Stimulated activated CD8-positive, alpha-beta memory T cell treated with anti-CD3 and anti-CD28 coated beads, Interleukin-15, amount 100 ng/mL, for 48 hours (primary cell): Measurements from ENCODE around the gene ITCH.
A peak's percentile ranks its signal among the peaks of the same experiment; 100 is the strongest.

Experiments used
- DNase-seq, 2 donors: peaks; one replicate each; pipeline ENCODE4 v3.0.0-alpha.2; 2020; ENCODE audit warnings: low read depth in 2 of 2

ITCH gene

DNA sequence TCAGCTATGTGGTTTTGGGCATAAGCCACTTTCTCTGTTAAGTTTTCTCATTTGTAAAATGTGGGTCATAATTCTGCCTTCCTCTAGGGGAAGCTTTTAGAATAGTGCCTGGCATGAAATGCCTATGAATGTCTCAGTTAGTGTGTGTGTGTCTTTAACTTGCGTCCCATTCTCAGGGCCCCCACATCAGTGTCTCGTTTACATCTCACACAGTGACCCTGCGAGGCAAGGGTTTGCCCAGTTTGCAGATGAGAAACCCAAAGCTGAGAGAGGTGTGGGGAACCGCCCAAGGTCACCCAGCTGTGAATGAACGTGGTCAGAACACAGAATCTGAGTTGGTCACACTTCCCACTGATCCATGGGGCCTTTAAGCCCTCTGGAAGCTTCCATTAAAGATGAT is 167.3 kb downstream of the ITCH start:
- DNase-seq, result no peak

DNA sequence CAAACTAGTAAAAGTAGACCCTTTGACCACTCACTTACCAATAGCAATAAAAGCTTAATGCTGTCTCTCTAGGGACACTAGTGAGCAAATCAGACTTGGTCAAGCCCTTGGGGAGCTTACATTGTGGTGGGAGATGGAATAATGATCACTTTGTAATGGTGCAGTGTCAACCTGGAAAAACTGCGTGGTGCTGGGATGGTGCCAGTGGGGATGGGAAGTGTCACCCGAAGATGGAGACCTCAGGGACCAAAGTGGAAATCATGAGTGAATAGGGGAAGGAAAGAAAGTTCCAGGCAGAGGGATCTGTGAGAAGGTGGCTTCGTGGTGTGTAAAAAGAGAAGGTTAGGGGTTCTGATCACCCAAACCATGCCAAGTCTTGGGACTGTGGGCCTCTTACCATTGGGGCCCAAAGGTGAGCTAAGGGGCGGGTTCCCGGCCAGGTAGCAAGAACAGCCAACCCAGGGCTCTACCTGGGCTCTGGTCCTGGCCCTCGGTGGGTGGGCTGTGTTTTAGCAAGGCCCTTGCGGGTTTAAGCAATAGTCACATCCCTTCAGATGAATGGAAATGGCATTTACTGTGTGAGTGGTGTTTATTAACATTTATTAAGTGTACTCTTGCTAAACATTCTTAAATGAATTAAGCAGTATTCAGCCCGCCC is 168.7 kb downstream of the ITCH start:
- no peak for DNase-seq

DNA sequence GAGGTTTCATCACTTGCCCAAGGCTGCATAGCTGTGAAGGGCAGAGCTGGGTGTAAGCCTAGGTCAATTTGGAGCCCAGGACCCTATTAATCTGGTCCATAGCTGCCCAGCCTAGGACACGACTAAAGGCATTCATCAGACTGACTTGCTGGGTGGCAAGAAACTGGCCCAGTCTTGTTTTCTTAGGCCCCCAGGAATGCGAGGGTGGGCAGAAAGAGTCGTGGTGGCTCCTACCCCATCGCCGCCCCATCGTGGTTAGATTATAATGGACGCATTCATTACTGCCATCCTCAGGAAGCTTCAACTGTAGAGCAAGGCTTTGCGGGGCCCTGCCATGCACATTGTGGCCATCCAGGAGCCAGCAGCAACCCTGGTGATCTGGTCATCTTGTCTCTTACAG is 169.2 kb downstream of the ITCH start:
- DNase-seq, result no peak

DNA sequence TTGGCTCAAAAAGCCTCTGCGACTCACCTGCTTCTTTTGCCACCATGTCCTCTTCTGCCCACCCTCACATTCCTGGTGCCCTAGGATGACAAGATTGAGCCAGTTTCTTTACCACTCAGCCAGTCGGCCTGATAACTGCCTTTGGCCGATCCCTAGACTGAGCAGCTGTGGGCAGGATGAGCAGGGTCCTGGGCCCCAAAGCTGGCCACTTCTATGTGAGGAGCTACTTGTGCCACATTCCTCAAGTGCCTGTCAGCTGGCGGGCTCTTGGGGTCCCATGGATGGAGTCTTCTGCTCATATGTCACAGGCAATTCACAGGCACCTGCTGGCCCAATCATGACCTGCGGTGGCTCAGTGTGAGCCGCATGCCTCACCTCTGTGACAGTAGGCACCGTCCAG is 169.7 kb downstream of the ITCH start:
- DNase-seq, result no peak

DNA sequence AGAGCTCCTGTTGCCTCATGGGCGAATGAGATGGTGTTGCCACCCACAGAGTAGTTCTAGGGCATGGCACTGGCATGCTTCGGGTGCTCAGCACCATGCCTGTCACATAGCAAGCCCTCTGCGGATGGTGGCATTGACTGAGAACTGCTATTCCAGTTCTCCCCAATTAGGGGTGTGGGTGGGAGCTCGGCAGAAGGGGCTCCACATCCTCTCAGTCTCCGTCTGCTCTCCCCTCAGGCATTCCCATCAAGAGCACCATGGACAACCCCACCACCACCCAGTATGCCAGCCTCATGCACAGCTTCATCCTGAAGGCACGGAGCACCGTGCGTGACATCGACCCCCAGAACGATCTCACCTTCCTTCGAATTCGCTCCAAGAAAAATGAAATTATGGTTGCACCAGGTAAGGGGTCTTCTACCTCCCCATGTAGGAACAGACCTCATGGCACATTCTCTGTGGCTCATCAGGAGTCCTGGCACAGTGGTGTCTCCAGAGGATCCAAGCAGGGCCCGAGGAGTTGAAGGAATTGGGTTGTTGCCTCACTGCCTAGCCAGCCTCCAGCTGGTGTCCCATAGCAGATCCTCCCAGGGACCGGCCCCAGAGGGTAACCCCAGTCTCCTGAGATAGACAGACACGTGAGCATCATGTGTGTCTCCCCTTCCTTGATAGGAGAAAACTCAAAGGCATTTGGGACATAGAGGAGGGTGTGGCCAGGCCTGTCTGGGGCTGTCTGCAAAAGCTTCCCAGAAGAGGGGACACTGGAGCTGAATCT is 171.5 kb downstream of the ITCH start:
- no peak for DNase-seq

DNA sequence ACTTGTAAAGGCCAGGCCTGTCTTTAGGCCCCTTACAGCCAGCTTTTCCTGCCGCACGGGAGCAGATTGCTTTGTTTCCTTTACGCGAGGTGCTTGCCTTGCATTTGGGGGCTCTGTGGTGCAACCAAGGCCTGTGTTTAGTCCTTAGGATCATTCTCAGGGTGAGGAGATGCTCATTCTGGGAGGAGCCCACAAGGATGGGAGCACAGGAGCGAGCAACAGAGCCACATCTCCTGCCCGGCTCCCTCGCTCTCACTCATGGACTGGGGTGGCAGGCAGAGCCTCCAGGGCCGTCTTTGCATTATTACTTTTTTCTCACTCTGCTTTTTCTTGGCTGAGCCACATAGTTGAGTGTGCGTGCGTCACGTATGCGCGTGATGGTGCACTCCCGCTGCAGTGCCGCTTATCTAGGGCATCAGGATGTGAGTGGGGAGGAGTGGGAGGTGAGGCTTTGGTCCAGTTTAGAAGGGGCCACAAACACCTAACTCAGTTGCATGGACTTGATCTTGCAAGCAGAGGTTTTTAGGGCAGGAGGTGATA is 172.3 kb downstream of the ITCH start:
- DNase-seq, result no peak

DNA sequence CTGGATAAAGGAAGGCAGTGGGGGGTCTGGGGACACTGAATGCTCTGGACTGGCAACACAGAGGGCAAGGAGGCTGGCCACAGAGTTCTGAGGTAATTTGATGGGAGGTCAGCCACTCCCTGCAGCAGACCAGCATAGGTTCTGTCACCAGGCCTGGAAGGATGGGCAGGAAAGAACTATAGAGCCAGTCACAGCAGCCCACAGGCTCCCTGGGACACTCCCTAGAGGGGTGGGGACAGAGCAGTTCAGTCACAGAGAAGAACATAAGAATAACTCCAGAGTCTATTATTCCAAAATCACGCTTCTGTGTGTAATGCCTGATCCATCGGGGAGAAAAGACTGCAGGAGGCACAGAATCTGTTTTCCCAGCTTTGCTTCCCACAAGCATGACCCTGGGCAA is 172.8 kb downstream of the ITCH start:
- no peak for DNase-seq

DNA sequence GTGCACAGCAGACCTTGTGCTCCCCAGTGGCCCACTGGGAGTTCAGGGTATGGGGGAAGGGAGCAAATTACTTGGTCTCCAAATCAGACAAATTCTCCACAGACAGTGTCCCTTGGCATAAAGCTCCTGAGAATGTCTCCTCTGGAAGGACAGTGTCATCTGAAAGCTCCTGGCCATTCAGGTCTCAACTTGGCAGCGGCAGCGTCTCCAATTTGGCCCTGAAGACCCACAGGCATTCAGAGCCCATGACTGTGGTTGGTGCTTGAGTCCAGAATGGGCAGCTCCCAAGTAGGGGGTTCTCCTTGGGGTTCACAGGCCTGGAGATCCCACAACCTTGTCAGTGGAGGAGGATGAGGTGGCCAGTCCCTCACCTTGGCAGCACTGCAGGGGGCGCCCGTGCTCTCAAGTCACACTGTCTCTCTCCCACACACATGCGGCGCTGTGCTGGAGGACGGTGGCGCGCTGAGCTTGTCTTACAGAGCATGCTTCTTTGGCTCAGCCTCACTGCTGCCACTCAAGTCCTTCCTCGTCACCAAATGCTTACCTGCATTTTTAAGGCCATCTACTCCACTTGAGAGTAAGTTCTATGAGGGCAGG is 173.8 kb downstream of the ITCH start:
- DNase-seq, result no peak

DNA sequence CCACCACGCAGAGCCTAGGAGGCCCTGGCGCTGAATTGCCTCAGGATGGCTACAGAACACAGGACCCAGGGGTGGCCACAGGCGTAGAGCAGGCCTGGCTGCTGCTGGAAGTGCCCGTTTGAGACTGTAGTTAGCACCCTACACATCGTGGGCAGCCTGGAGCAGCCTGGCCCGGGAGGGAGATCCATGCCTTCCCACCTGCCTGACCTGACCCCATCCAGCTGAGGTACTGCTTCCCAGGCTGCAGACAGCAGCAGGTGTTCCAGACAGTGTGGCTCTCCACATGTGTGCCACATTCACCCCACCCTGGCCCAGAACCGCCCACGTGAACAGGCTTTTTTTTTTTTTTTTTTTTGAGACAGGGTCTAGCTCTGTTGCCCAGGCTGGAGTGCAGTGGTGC is 174.6 kb downstream of the ITCH start:
- DNase-seq, result no peak

DNA sequence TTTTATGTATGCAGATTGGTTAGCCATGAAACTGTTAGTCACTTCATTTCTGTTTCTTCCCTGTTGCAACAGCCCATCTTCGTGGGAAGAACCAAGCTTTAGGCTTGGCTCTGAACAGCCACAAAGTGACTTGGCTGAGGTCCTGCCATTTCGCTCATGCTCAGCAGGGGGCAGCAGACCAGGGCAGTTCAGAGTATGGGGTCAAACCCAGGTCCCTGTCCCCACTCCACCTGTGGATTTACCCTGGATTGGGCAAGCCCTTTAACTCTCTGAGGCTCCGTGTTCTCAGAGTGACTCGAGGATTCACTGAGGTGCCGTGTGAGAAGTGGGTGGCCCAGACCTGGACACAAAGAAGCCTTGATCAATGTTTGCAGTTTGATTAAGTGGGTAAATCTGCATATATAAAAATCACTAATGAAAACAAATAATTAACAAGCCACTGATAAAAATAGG is 175.6 kb downstream of the ITCH start:
- DNase-seq, result peak in 1 of 2 donors; percentile 34

DNA sequence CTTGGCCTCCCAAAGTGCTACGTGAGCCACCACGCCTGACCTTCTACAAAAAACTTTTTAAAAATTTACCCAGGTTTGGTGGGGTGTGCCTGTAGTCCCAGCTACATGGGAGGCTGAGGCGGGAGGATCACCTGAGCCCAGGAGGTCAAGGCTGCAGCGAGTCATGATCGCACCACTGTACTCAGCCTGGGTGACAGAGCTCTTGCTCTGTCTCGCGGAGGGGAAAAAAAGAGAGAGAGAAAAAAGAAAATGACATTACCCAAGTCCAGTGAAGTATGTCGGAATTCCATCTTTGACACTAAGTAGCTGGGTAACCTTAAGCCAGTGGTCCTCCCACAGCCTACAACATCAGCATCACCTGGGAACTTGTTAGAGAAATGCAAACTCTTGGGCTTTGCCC is 176.7 kb downstream of the ITCH start:
- no peak for DNase-seq

DNA sequence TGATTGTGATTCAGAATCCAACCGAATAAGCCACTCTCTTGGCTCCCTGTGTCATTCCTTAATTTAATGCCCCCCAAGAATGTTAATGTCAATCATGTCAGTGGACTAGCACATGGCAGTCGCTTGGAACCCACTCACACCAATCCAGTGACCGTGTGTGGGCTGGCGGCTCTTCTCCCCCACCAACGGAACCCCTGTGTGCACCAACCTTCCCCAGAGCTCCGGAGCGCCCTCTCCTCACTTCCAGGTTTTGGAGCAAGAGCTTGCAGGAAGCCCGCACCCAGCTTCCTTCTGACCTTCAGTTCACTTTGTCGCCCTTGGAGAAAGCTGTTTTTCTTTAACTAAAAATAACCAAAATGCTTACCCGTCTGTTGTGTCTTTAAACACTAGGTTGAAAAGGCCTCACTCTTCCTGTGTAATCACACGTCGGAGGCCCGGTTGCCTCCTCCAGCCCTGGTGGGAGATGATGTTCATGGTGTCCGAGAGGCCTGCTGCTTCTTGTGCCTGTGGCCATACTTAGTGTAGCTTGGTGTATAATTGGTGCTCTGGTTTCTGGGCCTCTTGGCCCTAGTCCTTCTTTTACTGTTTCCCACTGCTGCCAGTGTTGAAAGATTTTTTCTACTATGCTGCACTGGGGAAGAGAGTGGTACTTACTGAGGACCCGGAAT is 177.7 kb downstream of the ITCH start:
- DNase-seq, result no peak

DNA sequence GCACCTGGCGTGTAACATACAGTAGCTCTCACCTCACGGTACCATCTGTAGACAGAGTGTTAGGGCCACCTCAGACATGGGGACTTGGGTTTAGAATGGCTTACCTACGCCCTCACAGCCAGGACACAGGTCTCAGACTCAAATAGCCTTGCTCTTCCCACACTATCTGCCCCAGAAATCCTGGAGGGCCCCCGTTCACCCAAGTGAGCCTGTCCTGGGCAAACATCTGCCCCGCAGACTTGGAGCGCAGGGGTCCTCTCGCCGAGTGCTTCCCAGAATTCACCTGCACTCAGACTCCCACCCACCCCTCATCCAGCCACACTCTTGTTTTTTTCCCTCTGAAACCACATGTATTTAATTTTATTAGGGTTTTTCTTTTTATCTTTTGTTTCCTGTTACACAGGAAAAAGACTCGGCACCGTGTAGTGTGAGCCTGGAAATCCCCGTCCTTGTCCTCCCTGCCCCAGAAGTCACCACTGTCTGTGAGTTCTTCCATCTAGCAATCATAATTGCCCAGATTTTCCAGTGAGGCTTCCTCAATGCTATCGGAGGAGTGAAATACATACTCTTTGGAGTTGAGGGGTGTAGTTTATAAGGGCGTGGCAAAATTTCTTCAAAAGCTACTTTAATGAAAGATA is 178.3 kb downstream of the ITCH start:
- DNase-seq, result no peak

DNA sequence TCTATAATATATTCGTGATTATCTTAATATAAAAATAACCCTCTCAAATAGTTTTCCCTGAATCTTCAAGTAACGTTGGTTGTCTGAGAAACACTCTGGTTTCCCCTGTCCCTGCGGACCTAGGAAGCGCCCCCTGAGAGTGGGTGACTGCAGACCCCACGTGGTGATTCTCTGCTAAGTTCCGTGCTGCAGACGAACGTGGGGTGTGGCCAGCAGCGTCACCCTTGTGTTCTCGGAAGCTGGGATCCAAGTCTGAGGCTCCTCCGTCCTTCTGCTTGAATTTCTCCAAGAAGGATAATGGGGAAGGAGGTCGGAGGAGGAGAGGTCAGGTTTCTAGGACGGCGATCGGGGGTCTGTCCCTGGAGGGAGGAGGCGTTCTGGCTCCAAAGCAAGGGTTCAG is 178.8 kb downstream of the ITCH start:
- DNase-seq, result no peak

DNA sequence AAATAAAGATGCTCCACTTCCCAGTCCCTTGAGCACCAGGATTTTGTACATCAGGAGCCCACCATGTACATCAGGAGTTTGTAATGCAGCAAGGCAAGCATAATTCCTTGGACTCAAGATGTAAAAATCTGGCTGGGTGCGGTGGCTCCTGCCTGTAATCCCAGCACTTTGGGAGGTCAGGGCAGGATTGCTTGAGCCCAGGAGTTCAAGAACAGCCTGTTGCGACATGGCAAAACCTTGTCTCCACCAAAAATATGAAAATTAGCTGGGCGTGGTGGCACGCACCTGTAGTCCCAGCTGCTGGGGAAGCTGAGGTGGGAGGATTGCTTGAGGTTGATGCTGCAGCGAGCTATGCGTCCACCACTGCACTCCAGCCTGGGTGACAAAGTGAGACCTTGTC is 179.4 kb downstream of the ITCH start:
- DNase-seq, result no peak

DNA sequence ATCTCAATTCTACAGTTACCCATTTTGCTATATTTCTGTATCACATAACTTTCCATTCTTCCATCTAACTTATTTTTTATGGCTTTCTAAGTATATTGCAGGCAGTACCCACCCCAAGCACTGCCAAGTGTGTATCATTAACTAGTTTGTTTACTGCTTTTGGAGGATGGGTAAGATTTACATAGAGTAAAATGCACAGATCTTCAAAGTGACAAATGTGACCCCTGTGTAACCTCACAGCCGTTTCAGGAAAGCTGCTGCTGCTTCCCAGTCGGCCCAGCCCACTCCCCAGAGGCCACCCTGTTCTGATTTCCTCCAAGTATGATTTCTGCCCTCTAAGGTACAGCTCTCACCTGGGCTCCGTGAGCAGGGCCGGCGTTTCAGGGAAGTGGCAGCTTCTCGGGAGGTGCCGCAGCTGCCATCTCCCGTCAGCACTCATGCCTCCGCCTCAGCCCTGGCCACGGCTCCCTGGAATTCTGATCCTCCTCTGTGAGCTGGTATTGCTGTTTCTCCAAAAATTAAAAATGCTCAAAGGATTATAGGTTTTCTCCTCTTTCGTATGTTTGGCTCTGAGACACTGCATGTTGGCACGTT is 180.5 kb downstream of the ITCH start:
- no peak for DNase-seq

DNA sequence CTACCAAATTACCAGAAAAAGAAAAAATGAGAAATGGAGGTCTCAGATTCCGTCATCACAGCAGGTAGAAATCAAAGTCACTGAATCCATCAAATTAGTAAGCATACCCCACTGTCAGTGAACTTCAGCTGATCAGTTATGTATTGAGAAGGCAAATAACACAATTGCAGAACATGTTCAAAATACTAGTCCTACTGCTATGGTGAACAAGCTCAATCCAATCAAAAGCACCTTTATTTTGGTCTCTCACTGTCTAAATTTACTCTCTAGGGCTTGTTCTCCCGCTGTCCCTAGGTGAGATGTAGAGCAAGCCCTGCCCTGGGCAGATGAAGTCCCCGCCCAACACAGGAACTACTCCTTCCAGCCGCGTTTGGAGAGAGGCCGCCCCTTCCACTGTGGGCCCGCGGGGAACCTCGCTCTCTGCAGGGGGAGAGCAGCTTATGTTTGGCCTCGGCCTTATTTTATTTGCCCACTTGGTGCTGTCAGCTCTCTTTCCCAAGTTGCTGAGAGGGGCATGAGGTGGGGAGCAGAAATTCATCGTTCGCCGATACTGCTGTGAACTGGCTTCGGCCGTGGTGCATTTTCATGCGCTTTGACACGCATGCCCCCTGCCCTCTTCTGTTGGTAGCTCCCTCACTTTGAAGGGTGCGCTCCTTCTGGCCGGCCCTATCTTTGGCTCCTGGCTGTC is 181.2 kb downstream of the ITCH start:
- no peak for DNase-seq

DNA sequence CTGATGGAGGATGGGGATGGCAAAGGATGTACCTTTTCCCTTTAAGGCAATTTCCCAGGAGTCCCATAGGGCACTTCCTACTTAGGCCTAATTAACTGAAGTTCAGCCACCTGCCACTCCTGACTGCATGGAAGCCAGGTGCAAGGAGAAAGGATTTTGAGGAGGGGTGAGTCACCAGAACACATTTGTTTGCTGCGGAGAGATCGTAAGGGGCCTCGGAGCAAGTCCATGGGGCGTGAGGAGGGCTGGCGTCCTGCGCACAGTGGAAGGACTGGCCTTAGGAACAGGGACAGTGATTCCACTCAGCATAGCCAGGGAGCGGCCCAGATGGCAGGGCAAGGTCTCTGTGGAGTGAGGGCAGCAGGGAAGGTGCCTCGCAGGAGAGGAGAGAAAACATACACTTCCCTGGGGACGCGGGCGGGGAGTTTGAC is 183.7 kb downstream of the ITCH start:
- DNase-seq, result no peak

DNA sequence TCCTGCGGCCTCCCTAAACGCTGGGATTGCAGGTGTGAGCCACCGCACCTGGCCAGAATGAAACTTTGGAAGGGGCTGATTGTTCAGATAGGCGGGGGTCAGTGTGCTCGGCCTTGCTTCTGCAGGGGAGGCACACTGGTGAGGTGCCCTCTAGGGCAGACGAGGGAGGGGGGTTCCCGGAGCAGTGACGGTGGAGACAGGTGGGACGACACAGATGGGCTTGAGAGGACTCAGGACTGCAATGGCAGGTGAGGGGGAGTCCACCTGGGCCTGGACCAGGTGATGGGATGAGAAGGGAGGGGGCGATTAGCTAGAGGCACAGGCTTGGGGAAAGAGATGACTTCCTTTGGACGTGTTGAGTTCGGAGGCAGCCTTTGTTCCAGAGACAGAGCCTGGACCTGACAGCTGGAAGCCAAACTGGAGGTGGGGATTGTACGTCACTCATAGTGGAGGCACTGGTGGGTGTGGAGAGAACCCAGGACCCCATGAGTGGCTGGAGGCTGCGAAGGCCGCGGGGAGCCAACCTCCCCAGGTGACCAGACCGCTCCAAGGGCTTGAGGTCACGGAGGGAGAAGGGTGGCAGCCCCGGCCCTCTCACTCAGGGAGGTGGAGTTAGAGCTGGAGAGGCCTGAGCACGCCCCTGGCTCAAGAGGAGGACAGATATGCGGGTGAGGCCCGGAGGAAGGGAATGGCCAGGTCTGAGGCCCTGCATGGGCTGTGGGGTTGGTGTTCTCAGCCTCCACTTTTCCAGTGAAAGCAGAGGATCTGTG is 185.0 kb downstream of the ITCH start:
- no peak for DNase-seq
